ENCODE measurements around the gene GYS2. TPM values are rescaled to one million over a fixed set of nuclear protein-coding genes. Genes with fewer than 3 reads are reported as not detected.
"Not testable (repeated sequence)": the region's sequence is repeated elsewhere in the genome, so short reads cannot be mapped to it uniquely, and the experiment has no call there.

The GYS2 gene
- total RNA-seq, 1 donor from 2014 or later: not detected

- Histone ChIP-seq H3K4me3 (no peak overlapping the region), H3K27me3 (no peaks in the 10 kb centered on the region), H3K4me1 (no peaks in the 10 kb centered on the region), H3K36me3 (peaks cover 39 to 77% of the 10 kb centered on the region in 2 donors), H3K9me3 (no peaks in the 10 kb centered on the region), H3K27ac (no peak overlapping the region)
- no peak for DNase-seq (ENCODE audit: low spot score in 2 of 2)
- intact Hi-C loops (cut with DNase I): no loop called here
- no peak for TF ChIP-seq CTCF (IDR thresholded peaks at IDR 0.05)
Measured at GRCh38 chr12:21647179-21647578, 42.5 kb upstream of the GYS2 start.

- DNase-seq (ENCODE audit: low spot score in 2 of 2); H3K27ac ChIP-seq; H3K9me3 ChIP-seq; H3K4me3 ChIP-seq; intact Hi-C loops (cut with DNase I); H3K4me1 ChIP-seq; H3K27me3 ChIP-seq: not testable (repeated sequence)
- H3K36me3 ChIP-seq: peaks cover 47 to 75% of the 10 kb centered on the region in 2 donors
Measured at GRCh38 chr12:21645041-21645500, 40.4 kb upstream of the GYS2 start.

GRCh38 chr12:21644516-21644915, 39.9 kb upstream of the GYS2 start:
- no peaks in the 10 kb centered on the region for H3K9me3 ChIP-seq
- H3K27ac ChIP-seq: no peak overlapping the region
- H3K36me3 ChIP-seq: peaks cover 47 to 75% of the 10 kb centered on the region in 2 donors
- H3K27me3 ChIP-seq: no peaks in the 10 kb centered on the region
- TF ChIP-seq CTCF (IDR thresholded peaks at IDR 0.05): no peak
- H3K4me3 ChIP-seq: no peak overlapping the region
- no peak for DNase-seq (ENCODE audit: low spot score in 2 of 2)
- intact Hi-C loops (cut with DNase I): no loop called here
- no peaks in the 10 kb centered on the region for H3K4me1 ChIP-seq

GRCh38 chr12:21643758-21644157, 39.1 kb upstream of the GYS2 start:
- Histone ChIP-seq H3K4me3 (no peak overlapping the region), H3K27ac (no peak overlapping the region), H3K36me3 (peaks cover 47 to 70% of the 10 kb centered on the region in 2 donors), H3K27me3 (no peaks in the 10 kb centered on the region), H3K9me3 (no peaks in the 10 kb centered on the region), H3K4me1 (no peaks in the 10 kb centered on the region)
- DNase-seq (ENCODE audit: low spot score in 2 of 2): no peak
- intact Hi-C loops (cut with DNase I): no loop called here
- no peak for TF ChIP-seq CTCF (IDR thresholded peaks at IDR 0.05)

- Histone ChIP-seq H3K4me1 (no peaks in the 10 kb centered on the region), H3K36me3 (peaks cover 43 to 65% of the 10 kb centered on the region in 2 donors), H3K9me3 (no peaks in the 10 kb centered on the region), H3K27me3 (no peaks in the 10 kb centered on the region), H3K27ac (no peak overlapping the region), H3K4me3 (no peak overlapping the region)
- TF ChIP-seq CTCF (IDR thresholded peaks at IDR 0.05): no peak
- intact Hi-C loops (cut with DNase I): no loop called here
- DNase-seq (ENCODE audit: low spot score in 2 of 2): no peak
Measured at GRCh38 chr12:21642707-21643389, 38.2 kb upstream of the GYS2 start.

GRCh38 chr12:21638054-21638891, 33.6 kb upstream of the GYS2 start:
- no peak for TF ChIP-seq CTCF (IDR thresholded peaks at IDR 0.05)
- no peak for DNase-seq (ENCODE audit: low spot score in 2 of 2)
- peaks cover 52 to 61% of the 10 kb centered on the region in 2 donors for H3K36me3 ChIP-seq
- H3K27me3 ChIP-seq: no peaks in the 10 kb centered on the region
- no peaks in the 10 kb centered on the region for H3K4me1 ChIP-seq
- no peaks in the 10 kb centered on the region for H3K9me3 ChIP-seq
- H3K4me3 ChIP-seq: no peak overlapping the region
- H3K27ac ChIP-seq: no peak overlapping the region
- intact Hi-C loops (cut with DNase I): no loop called here

Data from ascending aorta (tissue), 2 donors.